ENCODE results near the gene SLC22A6. TPM values are rescaled to one million over a fixed set of nuclear protein-coding genes. Genes with fewer than 3 reads are reported as not detected.

Gene SLC22A6
- total RNA-seq, 1 experiment from 2014 or later, result not detected

DNA sequence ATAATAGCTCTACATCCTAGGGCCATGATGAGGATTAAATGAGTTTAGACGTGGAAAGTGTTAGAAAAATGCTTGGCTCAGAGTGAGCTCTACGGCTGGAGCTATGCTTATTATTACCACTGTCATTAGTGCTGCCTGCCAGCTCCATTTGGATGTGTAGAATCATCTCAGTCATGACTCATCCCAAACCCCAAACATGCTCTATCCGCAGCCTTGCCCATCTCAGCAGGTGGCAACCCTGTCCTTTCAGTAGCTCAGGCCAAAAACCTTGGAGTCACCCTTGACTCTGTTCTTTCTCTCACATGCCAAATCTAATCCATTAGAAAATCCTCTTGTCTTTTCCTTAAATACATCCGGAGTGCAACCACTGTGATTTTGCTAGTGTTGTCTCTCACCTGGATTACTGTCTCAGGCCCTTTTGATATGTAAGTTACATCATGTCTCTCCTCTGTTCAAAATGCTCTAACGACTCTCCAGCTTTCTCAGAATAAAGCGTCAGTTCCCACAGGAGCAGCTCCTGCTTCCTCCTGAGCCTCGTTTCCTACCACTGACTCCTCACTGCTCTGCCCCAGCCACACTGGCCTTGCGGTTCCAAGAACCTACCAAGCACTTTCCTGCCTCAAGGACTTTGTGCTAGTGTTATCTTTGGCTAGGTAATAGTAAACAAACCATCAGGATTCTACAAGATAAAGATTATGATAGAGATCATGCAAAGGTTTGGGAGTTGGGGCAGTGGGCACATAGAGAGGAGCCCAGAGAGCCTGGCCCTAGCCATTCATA is 53.1 kb downstream of the SLC22A6 start:
- intact Hi-C loops (cut with micrococcal nuclease; ENCODE audit: unreplicated experiment), result no loop called here
- no TSS peak for BruUV-seq (replicated peaks)
- H3K4me1 ChIP-seq (replicated peaks; ENCODE audit: insufficient read depth), result no peaks in the 10 kb centered on the region
- no peak for DNase-seq
- no peaks in the 10 kb centered on the region for H3K9me3 ChIP-seq (ENCODE audit: insufficient read depth, low read depth)
- H2AFZ ChIP-seq, result no peak overlapping the region
- peaks cover 49% of the 10 kb centered on the region; the same call in 1 of the 2 replicates for H3K27me3 ChIP-seq (ENCODE audit: insufficient read depth, low read depth)
- H3K4me2 ChIP-seq, result no peak overlapping the region
- no peak for TF ChIP-seq EZH2 (IDR thresholded peaks at IDR 0.05; ENCODE audit: low read depth)
- TF ChIP-seq, protein P1, sequence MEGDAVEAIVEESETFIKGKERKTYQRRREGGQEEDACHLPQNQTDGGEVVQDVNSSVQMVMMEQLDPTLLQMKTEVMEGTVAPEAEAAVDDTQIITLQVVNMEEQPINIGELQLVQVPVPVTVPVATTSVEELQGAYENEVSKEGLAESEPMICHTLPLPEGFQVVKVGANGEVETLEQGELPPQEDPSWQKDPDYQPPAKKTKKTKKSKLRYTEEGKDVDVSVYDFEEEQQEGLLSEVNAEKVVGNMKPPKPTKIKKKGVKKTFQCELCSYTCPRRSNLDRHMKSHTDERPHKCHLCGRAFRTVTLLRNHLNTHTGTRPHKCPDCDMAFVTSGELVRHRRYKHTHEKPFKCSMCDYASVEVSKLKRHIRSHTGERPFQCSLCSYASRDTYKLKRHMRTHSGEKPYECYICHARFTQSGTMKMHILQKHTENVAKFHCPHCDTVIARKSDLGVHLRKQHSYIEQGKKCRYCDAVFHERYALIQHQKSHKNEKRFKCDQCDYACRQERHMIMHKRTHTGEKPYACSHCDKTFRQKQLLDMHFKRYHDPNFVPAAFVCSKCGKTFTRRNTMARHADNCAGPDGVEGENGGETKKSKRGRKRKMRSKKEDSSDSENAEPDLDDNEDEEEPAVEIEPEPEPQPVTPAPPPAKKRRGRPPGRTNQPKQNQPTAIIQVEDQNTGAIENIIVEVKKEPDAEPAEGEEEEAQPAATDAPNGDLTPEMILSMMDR (conservative IDR thresholded peaks at IDR 0.05), result no peak
- H3K27ac ChIP-seq, result no peak overlapping the region
- ChIA-PET CTCF (interaction anchor here (1.1 kb wide), 1 partner anchor 26 kb away, joined by 3 read pairs; no protein-coding TSS in a partner anchor), POLR2A (ENCODE audit: unreplicated experiment) (no interaction called here)
- H3F3A ChIP-seq (ENCODE audit: insufficient read depth, low read depth), result no peaks in the 10 kb centered on the region
- H3K36me3 ChIP-seq (ENCODE audit: low read depth), result no peaks in the 10 kb centered on the region
- no peak overlapping the region for H3K4me3 ChIP-seq
- H3K9me2 ChIP-seq (ENCODE audit: insufficient read depth), result no peaks in the 10 kb centered on the region
- no peaks in the 10 kb centered on the region for H4K20me1 ChIP-seq (ENCODE audit: insufficient read depth)
- H3K79me2 ChIP-seq (ENCODE audit: low read depth), result no peaks in the 10 kb centered on the region

DNA sequence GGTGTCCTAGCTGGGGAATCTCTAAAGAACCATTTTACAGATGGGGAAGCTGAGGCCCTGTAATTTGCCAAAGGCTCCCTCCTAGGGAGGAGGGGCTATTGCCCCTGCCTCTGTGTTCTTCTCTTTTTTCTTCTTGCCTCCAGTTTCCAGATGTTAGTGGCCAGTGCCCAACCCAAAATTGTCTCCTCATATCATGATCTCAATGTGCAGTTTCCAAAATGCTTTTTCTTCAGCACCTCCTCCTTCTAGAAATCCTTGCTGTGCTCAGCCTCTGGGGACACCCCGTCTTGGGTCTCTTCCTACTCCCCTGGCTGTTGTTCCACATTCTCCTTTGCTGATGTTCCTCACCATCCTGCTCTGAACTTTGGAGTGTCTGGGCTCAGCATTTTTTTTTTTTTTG is 54.1 kb downstream of the SLC22A6 start:
- DNase-seq, result no peak
- POLR2A ChIA-PET (ENCODE audit: unreplicated experiment), result no interaction called here
- Histone ChIP-seq H3F3A (ENCODE audit: insufficient read depth, low read depth) (no peaks in the 10 kb centered on the region), H3K27ac (no peak overlapping the region), H3K9me3 (ENCODE audit: insufficient read depth, low read depth) (no peaks in the 10 kb centered on the region), H3K9me2 (ENCODE audit: insufficient read depth) (no peaks in the 10 kb centered on the region), H2AFZ (no peak overlapping the region), H4K20me1 (ENCODE audit: insufficient read depth) (no peaks in the 10 kb centered on the region), H3K79me2 (ENCODE audit: low read depth) (no peaks in the 10 kb centered on the region), H3K4me2 (no peak overlapping the region), H3K4me3 (no peak overlapping the region), H3K36me3 (ENCODE audit: low read depth) (no peaks in the 10 kb centered on the region), H3K4me1 (replicated peaks; ENCODE audit: insufficient read depth) (no peaks in the 10 kb centered on the region), H3K27me3 (ENCODE audit: insufficient read depth, low read depth) (peaks cover 55% of the 10 kb centered on the region)
- no peak for TF ChIP-seq EZH2 (IDR thresholded peaks at IDR 0.05; ENCODE audit: low read depth)
- TF ChIP-seq, protein P1 (conservative IDR thresholded peaks at IDR 0.05), result no peak
- BruUV-seq (replicated peaks), result no TSS peak
- CTCF ChIA-PET, result no interaction called here
- intact Hi-C loops (cut with micrococcal nuclease; ENCODE audit: unreplicated experiment), result no loop called here

DNA sequence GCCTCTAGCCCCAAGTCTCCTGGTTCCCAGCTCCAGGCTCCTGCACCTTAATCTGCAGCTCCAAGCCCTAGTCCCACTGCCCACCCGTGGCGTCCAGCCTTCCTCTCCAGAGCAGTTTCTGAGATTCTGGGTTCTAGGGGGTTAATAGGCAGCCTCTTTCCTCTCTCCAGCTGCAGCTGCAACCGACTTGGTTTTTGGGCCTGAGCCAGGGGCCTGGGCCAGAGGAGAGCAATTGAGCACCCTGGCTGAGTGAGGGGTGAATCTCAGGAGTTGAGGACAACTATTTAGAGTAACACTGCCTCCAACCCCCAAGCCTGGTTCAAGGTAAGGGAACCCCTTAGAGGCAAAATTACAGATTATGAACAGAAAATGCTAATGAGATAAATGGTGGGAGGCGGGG is 54.6 kb downstream of the SLC22A6 start:
- Histone ChIP-seq H3F3A (ENCODE audit: insufficient read depth, low read depth) (no peaks in the 10 kb centered on the region), H2AFZ (no peak overlapping the region), H3K4me1 (replicated peaks; ENCODE audit: insufficient read depth) (no peaks in the 10 kb centered on the region), H3K4me2 (no peak overlapping the region), H3K4me3 (no peak overlapping the region), H3K36me3 (ENCODE audit: low read depth) (no peaks in the 10 kb centered on the region), H4K20me1 (ENCODE audit: insufficient read depth) (no peaks in the 10 kb centered on the region), H3K27me3 (ENCODE audit: insufficient read depth, low read depth) (peaks cover 55% of the 10 kb centered on the region), H3K9me3 (ENCODE audit: insufficient read depth, low read depth) (no peaks in the 10 kb centered on the region), H3K79me2 (ENCODE audit: low read depth) (no peaks in the 10 kb centered on the region), H3K9me2 (ENCODE audit: insufficient read depth) (no peaks in the 10 kb centered on the region), H3K27ac (no peak overlapping the region)
- DNase-seq, result no peak
- POLR2A ChIA-PET (ENCODE audit: unreplicated experiment), result no interaction called here
- TF ChIP-seq, protein P1 (conservative IDR thresholded peaks at IDR 0.05), result no peak
- no peak for TF ChIP-seq EZH2 (IDR thresholded peaks at IDR 0.05; ENCODE audit: low read depth)
- no TSS peak for BruUV-seq (replicated peaks)
- CTCF ChIA-PET, result no interaction called here
- intact Hi-C loops (cut with micrococcal nuclease; ENCODE audit: unreplicated experiment), result no loop called here

Data from PC-9 (cell line).